Stimulated activated CD8-positive, alpha-beta memory T cell treated with anti-CD3 and anti-CD28 coated beads, Interleukin-15, amount 100 ng/mL, for 24 hours (primary cell): ENCODE data around the gene GCH1.

Source experiments
- DNase-seq: peaks from one replicate; pipeline ENCODE4 v3.0.0-alpha.2; 2020; ENCODE audit warnings: low read depth

Gene GCH1

GRCh38 chr14:54797556-54797955, 105.1 kb downstream of the GCH1 start:
- DNase-seq: no peak

GRCh38 chr14:54796961-54797360, 105.7 kb downstream of the GCH1 start:
- DNase-seq: no peak

GRCh38 chr14:54794796-54795195, 107.8 kb downstream of the GCH1 start:
- DNase-seq: no peak

- no peak for DNase-seq
These were observed 108.5 kb downstream of the GCH1 start for GRCh38 chr14:54794159-54794558.

GRCh38 chr14:54792288-54792687, 110.3 kb downstream of the GCH1 start:
- DNase-seq: no peak
